Liver (tissue), 9 donors: Measurements from ENCODE around the gene SLIT3. TPM values are rescaled to one million over a fixed set of nuclear protein-coding genes. Genes with fewer than 3 reads are reported as not detected.
A peak's percentile ranks its signal among the peaks of the same experiment; 100 is the strongest.

Experiments used
- DNase-seq: peaks from one replicate; pipeline ENCODE4 v3.0.0-alpha.2; 2017; ENCODE audit warnings: low spot score
- H3K27ac ChIP-seq, 2 donors: one replicate each; pipeline ENCODE4 v1.7.0; 2013; ENCODE audit warnings: inconsistent platforms in 2 of 2, low read length in 2 of 2, control low read depth in 1 of 2, low read depth in 1 of 2, mild to moderate bottlenecking in 1 of 2
- H3K27me3 ChIP-seq, 4 donors: one replicate each; pipeline versions ENCODE4 v1.6.1 to v1.7.0; 2013; ENCODE audit warnings: low read length in 3 of 4, inconsistent platforms in 1 of 4, mild to moderate bottlenecking in 1 of 4, moderate library complexity in 1 of 4; ENCODE audit not compliant: control insufficient read depth in 4 of 4, insufficient read depth in 4 of 4
- H3K36me3 ChIP-seq, 4 donors: one replicate each; pipeline versions ENCODE4 v1.6.1 to v1.7.0; 2013; ENCODE audit warnings: low read length in 3 of 4, mild to moderate bottlenecking in 3 of 4, low read depth in 1 of 4, moderate library complexity in 1 of 4; ENCODE audit not compliant: control insufficient read depth in 4 of 4, insufficient read depth in 3 of 4
- H3K4me1 ChIP-seq, 4 donors: one replicate each; pipeline versions ENCODE4 v1.6.1 to v1.7.0; 2013; ENCODE audit warnings: low read length in 3 of 4, mild to moderate bottlenecking in 3 of 4, moderate library complexity in 1 of 4; ENCODE audit not compliant: control insufficient read depth in 4 of 4, insufficient read depth in 4 of 4
- H3K4me3 ChIP-seq, 3 donors: one replicate each; pipeline versions ENCODE4 v1.6.1 to v1.7.0; 2013; ENCODE audit warnings: low read length in 3 of 3, control low read depth in 1 of 3, low read depth in 1 of 3, mild to moderate bottlenecking in 1 of 3
- H3K9ac ChIP-seq, 2 donors: one replicate each; pipeline ENCODE4 v1.7.0; 2013; ENCODE audit warnings: low read length in 2 of 2, mild to moderate bottlenecking in 2 of 2, moderate library complexity in 2 of 2, control low read depth in 1 of 2, low read depth in 1 of 2
- H3K9me3 ChIP-seq, 4 donors: one replicate each; pipeline versions ENCODE4 v1.6.1 to v1.7.0; 2013; ENCODE audit warnings: low read length in 3 of 4; ENCODE audit not compliant: control insufficient read depth in 4 of 4
- FOXA1 ChIP-seq: IDR thresholded peaks from 2 replicates; pipeline ENCODE4 v1.6.1; 2016; ENCODE audit warnings: antibody characterized with exemption
- FOXA2 ChIP-seq: IDR thresholded peaks from 2 replicates; pipeline ENCODE4 v1.6.1; 2016; ENCODE audit warnings: antibody characterized with exemption
- GABPA ChIP-seq, 2 donors: IDR thresholded peaks in 1 of 2; conservative IDR thresholded peaks in 1 of 2; 2 replicates each; pipeline ENCODE4 v1.6.1; 2016; ENCODE audit warnings: antibody characterized with exemption in 2 of 2, mild to moderate bottlenecking in 1 of 2, moderate library complexity in 1 of 2
- HNF4A ChIP-seq, 2 donors: conservative IDR thresholded peaks; 2 replicates each; pipeline ENCODE4 v1.6.1; 2016; ENCODE audit warnings: antibody characterized with exemption in 2 of 2, mild to moderate bottlenecking in 2 of 2
- HNF4G ChIP-seq: IDR thresholded peaks from 2 replicates; pipeline ENCODE4 v1.6.1; 2016; ENCODE audit warnings: antibody characterized with exemption
- JUND ChIP-seq, 2 donors: IDR thresholded peaks; 2 replicates each; pipeline ENCODE4 v1.6.1; 2016; ENCODE audit warnings: antibody characterized with exemption in 2 of 2
- NR2F2 ChIP-seq: IDR thresholded peaks from 2 replicates; pipeline ENCODE4 v1.6.1; 2016; ENCODE audit warnings: antibody characterized with exemption
- RAD21 ChIP-seq, 2 donors: IDR thresholded peaks; 2 replicates each; pipeline ENCODE4 v1.6.1; 2016; ENCODE audit warnings: antibody characterized with exemption in 2 of 2, mild to moderate bottlenecking in 2 of 2
- RXRA ChIP-seq, 2 donors: IDR thresholded peaks; 2 replicates each; pipeline ENCODE4 v1.6.1; 2017 to 2018; ENCODE audit warnings: antibody characterized with exemption in 2 of 2, mild to moderate bottlenecking in 1 of 2
- SP1 ChIP-seq: IDR thresholded peaks from 2 replicates; pipeline ENCODE4 v1.6.1; 2018; ENCODE audit warnings: antibody characterized with exemption, mild to moderate bottlenecking
- TAF1 ChIP-seq: conservative IDR thresholded peaks from 2 replicates; pipeline ENCODE4 v1.6.1; 2016; ENCODE audit warnings: antibody characterized with exemption, mild to moderate bottlenecking
- YY1 ChIP-seq: IDR thresholded peaks from 2 replicates; pipeline ENCODE4 v1.6.1; 2016; ENCODE audit warnings: antibody characterized with exemption, mild to moderate bottlenecking
- WGBS: extraction: QIAGEN DNeasy Blood & Tissue Kit; methylation state at CpG from one replicate; pipeline ENCODE4 v1.1.7; 2013; 5-methylcytosine and 5-hydroxymethylcytosine counted together
- polyA plus RNA-seq, 2 donors: library from polyadenylated mRNA; stranded (reverse) in 1 of 2; unstranded in 1 of 2; fragments of 200-250 nt in 1 of 2; fragments of >200 nt in 1 of 2; fragmentation: Nextera tagmentation in 1 of 2; extraction: Ambion mirVana in 1 of 2; gene quantifications; one replicate each; pipeline versions ENCODE4 v1.2.1 to v1.2.3, GENCODE V29; 2013 to 2015
- total RNA-seq, 2 donors: library from RNA; depleted of rRNA; stranded (reverse); fragments of >200 nt; gene quantifications; one replicate each; pipeline ENCODE4 v1.2.3, GENCODE V29; 2014
- TF ChIP-seq, protein P1 (sequence below): fragments of 150-350 bp; IDR thresholded peaks from 2 replicates; pipeline ENCODE4 v1.5.1; 2017; ENCODE audit warnings: improper control_type of control experiment, low read depth, low read length; ENCODE audit not compliant: missing input control
- TF ChIP-seq, protein P2 (sequence below): IDR thresholded peaks from 2 replicates; pipeline ENCODE4 v1.6.1; 2016; ENCODE audit warnings: antibody characterized with exemption, mild to moderate bottlenecking
- TF ChIP-seq, protein P3 (sequence below): IDR thresholded peaks from 2 replicates; pipeline ENCODE4 v1.6.1; 2016; ENCODE audit warnings: antibody characterized with exemption
- TF ChIP-seq, protein P4 (sequence below): IDR thresholded peaks from 2 replicates; pipeline ENCODE4 v1.6.1; 2016; ENCODE audit warnings: antibody characterized with exemption
- donor health status: healthy.
- donor health status: healthy.
- donor health status: healthy.
- donor health status: healthy.
- donor health status: healthy.

SLIT3 gene
- total and polyA plus RNA-seq, 4 donors = 0.61 to 1.3 (median 0.91) TPM

DNA sequence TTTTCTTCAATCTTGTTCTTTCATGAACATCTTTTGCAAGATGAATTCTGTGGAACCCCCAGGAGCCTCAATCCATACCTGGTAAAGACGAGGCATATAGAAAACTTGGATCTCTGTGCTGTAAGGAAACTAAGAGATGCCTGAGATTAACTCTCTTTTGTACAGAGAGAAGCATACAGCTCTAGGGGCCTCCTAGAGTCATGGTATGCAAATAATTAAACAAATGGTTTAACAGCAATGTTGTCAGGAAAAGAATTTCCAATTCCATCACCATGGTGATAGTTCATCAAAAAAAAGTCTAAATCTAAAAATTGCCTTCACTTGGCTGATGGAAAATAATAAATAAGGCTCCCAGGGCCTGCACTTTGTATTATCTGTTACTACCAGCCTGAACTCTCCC lies 275.4 kb downstream of the SLIT3 start:
- Histone ChIP-seq H3K36me3 (no peaks in the 10 kb centered on the region), H3K27me3 (peaks cover 0 to 2% (median 0%) of the 10 kb centered on the region in 4 donors), H3K9ac (no peak overlapping the region), H3K27ac (no peak overlapping the region), H3K9me3 (no peaks in the 10 kb centered on the region), H3K4me1 (no peaks in the 10 kb centered on the region), H3K4me3 (no peak overlapping the region)
- WGBS = 63% methylated on average over 1 of the region's 1 CpG
- TF ChIP-seq FOXA1 = no peak
- TF ChIP-seq, protein P1, sequence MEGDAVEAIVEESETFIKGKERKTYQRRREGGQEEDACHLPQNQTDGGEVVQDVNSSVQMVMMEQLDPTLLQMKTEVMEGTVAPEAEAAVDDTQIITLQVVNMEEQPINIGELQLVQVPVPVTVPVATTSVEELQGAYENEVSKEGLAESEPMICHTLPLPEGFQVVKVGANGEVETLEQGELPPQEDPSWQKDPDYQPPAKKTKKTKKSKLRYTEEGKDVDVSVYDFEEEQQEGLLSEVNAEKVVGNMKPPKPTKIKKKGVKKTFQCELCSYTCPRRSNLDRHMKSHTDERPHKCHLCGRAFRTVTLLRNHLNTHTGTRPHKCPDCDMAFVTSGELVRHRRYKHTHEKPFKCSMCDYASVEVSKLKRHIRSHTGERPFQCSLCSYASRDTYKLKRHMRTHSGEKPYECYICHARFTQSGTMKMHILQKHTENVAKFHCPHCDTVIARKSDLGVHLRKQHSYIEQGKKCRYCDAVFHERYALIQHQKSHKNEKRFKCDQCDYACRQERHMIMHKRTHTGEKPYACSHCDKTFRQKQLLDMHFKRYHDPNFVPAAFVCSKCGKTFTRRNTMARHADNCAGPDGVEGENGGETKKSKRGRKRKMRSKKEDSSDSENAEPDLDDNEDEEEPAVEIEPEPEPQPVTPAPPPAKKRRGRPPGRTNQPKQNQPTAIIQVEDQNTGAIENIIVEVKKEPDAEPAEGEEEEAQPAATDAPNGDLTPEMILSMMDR = no peak
- TF ChIP-seq NR2F2 = no peak
- TF ChIP-seq JUND (IDR thresholded peaks at IDR 0.05) = no peak
- TF ChIP-seq, protein P2, sequence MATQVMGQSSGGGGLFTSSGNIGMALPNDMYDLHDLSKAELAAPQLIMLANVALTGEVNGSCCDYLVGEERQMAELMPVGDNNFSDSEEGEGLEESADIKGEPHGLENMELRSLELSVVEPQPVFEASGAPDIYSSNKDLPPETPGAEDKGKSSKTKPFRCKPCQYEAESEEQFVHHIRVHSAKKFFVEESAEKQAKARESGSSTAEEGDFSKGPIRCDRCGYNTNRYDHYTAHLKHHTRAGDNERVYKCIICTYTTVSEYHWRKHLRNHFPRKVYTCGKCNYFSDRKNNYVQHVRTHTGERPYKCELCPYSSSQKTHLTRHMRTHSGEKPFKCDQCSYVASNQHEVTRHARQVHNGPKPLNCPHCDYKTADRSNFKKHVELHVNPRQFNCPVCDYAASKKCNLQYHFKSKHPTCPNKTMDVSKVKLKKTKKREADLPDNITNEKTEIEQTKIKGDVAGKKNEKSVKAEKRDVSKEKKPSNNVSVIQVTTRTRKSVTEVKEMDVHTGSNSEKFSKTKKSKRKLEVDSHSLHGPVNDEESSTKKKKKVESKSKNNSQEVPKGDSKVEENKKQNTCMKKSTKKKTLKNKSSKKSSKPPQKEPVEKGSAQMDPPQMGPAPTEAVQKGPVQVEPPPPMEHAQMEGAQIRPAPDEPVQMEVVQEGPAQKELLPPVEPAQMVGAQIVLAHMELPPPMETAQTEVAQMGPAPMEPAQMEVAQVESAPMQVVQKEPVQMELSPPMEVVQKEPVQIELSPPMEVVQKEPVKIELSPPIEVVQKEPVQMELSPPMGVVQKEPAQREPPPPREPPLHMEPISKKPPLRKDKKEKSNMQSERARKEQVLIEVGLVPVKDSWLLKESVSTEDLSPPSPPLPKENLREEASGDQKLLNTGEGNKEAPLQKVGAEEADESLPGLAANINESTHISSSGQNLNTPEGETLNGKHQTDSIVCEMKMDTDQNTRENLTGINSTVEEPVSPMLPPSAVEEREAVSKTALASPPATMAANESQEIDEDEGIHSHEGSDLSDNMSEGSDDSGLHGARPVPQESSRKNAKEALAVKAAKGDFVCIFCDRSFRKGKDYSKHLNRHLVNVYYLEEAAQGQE = no peak
- TF ChIP-seq YY1 = no peak
- TF ChIP-seq GABPA (IDR thresholded peaks at IDR 0.05 in 1 of 2, conservative IDR thresholded peaks at IDR 0.05 in 1 of 2) = no peak
- TF ChIP-seq TAF1 = no peak
- TF ChIP-seq RAD21 (IDR thresholded peaks at IDR 0.05) = no peak
- no peak for TF ChIP-seq HNF4A (conservative IDR thresholded peaks at IDR 0.05)
- TF ChIP-seq, protein P3, sequence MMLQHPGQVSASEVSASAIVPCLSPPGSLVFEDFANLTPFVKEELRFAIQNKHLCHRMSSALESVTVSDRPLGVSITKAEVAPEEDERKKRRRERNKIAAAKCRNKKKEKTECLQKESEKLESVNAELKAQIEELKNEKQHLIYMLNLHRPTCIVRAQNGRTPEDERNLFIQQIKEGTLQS = no peak
- TF ChIP-seq RXRA (IDR thresholded peaks at IDR 0.05) = no peak
- TF ChIP-seq, protein P4, sequence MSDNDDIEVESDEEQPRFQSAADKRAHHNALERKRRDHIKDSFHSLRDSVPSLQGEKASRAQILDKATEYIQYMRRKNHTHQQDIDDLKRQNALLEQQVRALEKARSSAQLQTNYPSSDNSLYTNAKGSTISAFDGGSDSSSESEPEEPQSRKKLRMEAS = no peak
- TF ChIP-seq FOXA2 = no peak
- TF ChIP-seq HNF4G = no peak
- DNase-seq = no peak

DNA sequence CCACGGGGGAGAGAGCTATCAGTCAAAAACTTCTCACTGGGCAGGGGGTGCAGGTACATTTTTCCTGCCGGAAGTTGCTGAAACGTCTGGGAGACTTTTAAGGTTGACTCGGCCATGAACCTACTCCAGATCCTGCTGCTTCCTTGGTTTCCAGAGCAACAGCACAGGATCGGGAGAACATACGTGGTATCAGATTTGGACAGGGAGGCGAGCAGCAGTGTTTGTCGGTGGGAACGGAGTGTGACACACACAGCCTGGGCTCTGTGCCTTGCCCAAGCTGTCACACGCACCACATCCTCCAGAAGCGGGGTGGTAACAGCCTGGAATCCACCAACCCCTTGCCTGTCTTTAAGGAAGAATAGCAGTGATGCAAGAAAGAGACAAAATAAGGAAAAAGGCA lies 276.5 kb downstream of the SLIT3 start:
- H3K36me3 ChIP-seq = no peaks in the 10 kb centered on the region
- TF ChIP-seq, protein P1 = no peak
- peak; percentile 12 for TF ChIP-seq SP1
- DNase-seq = no peak
- no peak overlapping the region for H3K4me3 ChIP-seq
- WGBS = 64% methylated on average over 11 of the region's 11 CpGs
- no peak overlapping the region for H3K9ac ChIP-seq
- H3K4me1 ChIP-seq = no peaks in the 10 kb centered on the region
- H3K27me3 ChIP-seq = peaks cover 0 to 2% (median 0%) of the 10 kb centered on the region in 4 donors
- H3K27ac ChIP-seq = no peak overlapping the region
- H3K9me3 ChIP-seq = no peaks in the 10 kb centered on the region
